Measurements from ENCODE around the gene BST2. TPM values are rescaled to one million over a fixed set of nuclear protein-coding genes. Genes with fewer than 3 reads are reported as not detected.

Gene BST2
- total and polyA plus RNA-seq, 4 donors, result 25.6 to 239 (median 123) TPM

DNA sequence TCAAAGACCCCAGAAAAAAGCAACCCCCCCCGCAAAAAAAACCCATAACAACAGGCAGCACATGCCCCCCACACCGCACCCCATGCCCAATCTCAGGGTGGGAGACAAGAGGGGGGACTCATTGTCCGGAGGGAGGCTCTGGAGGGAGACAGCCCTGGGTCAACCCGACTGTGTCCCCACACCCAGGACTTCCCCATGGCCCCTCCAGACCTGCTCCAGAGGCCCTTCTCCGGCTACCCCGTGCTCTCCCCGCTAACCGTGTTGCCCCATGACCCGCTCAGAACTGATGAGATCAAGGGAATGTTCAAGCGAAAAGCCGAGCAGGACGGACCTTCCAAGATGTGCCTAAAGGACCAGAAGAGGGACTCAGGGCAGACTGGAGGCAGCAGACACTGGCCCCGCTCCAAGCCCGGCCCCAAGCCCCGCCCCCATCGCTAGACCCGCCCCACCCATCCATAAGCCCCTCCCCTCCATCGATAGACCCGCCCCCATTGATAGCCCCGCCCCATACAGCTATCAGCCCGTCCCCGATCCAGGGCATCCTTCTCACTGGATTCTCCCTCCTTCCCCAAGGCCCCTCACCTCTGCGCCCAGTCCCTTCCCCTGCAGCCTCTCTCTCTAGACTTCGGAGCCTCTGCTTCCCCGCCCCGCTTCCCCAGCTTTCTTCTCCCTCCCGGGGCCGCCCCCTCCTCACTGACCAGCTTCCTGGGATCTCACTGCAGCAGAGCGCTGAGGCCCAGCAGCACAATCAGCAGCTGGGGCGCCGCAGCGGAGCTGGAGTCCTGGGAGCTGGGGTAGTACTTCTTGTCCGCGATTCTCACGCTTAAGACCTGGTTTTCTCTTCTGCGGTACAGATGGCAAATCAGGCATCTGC is 2.2 kb downstream of the BST2 start:
- Histone ChIP-seq H3K27me3 (ENCODE audit: control insufficient read depth in 4 of 4, insufficient read depth in 4 of 4, low read length in 3 of 4) (no peaks in the 10 kb centered on the region), H3K4me3 (ENCODE audit: low read depth in 1 of 3, low read length in 3 of 3) (peak overlapping the region in 1 of 3 donors; percentile 75), H3K27ac (ENCODE audit: low read depth in 1 of 2, low read length in 2 of 2) (no peak overlapping the region), H3K4me1 (ENCODE audit: control insufficient read depth in 4 of 4, insufficient read depth in 4 of 4, low read length in 3 of 4) (peaks cover 0 to 30% (median 21%) of the 10 kb centered on the region in 4 donors), H3K9me3 (ENCODE audit: control insufficient read depth in 4 of 4, low read length in 3 of 4) (no peaks in the 10 kb centered on the region), H3K36me3 (ENCODE audit: control insufficient read depth in 4 of 4, insufficient read depth in 3 of 4, low read depth in 1 of 4, low read length in 3 of 4) (peaks cover 0 to 10% (median 2%) of the 10 kb centered on the region in 4 donors), H3K9ac (ENCODE audit: low read depth in 1 of 2, low read length in 2 of 2) (no peak overlapping the region)
- 49% methylated on average over 36 of the region's 36 CpGs for WGBS
- TF ChIP-seq ZBTB33 (IDR thresholded peaks at IDR 0.05) (no peak), CTCF (IDR thresholded peaks at IDR 0.05; ENCODE audit: low read depth, low read length, missing input control) (no peak), FOXA1 (IDR thresholded peaks at IDR 0.05) (no peak)
- peak; percentile 75 for DNase-seq (ENCODE audit: low spot score)

DNA sequence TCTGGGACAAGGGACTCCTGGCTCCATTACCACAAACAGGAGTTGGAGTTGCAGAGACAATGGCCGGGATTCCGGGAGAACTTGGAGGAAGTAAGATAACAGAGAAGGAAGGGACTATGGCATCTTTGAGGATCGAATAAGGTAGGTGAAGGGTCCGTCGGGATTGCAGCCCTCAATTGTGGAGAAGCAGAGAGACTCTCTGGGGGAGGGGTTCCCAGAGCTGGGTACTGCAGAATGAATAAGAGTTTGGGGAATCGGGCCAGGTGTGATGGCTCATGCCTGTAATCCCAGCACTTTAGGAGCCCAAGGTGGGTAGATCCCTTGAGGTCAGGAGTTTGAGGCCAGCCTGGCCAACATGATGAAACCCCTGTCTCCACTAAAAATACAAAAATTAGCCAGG is 3.8 kb downstream of the BST2 start:
- no peak overlapping the region for H3K27ac ChIP-seq (ENCODE audit: low read depth in 1 of 2, low read length in 2 of 2)
- no peak for TF ChIP-seq HNF4G (IDR thresholded peaks at IDR 0.05)
- TF ChIP-seq RXRA (IDR thresholded peaks at IDR 0.05), result no peak
- TF ChIP-seq FOXA2 (IDR thresholded peaks at IDR 0.05), result no peak
- TF ChIP-seq CTCF (IDR thresholded peaks at IDR 0.05; ENCODE audit: low read depth, low read length, missing input control), result no peak
- no peak for TF ChIP-seq ZBTB33 (IDR thresholded peaks at IDR 0.05)
- WGBS, result 84% methylated on average over 6 of the region's 6 CpGs

More for the DNA sequence above, 3.8 kb downstream of the BST2 start:
- Histone ChIP-seq H3K9ac (ENCODE audit: low read depth in 1 of 2, low read length in 2 of 2) (no peak overlapping the region), H3K4me3 (ENCODE audit: low read depth in 1 of 3, low read length in 3 of 3) (no peak overlapping the region), H3K4me1 (ENCODE audit: control insufficient read depth in 4 of 4, insufficient read depth in 4 of 4, low read length in 3 of 4) (peaks cover 0 to 26% (median 15%) of the 10 kb centered on the region in 4 donors), H3K27me3 (ENCODE audit: control insufficient read depth in 4 of 4, insufficient read depth in 4 of 4, low read length in 3 of 4) (no peaks in the 10 kb centered on the region), H3K9me3 (ENCODE audit: control insufficient read depth in 4 of 4, low read length in 3 of 4) (no peaks in the 10 kb centered on the region), H3K36me3 (ENCODE audit: control insufficient read depth in 4 of 4, insufficient read depth in 3 of 4, low read depth in 1 of 4, low read length in 3 of 4) (peaks cover 0 to 16% (median 4%) of the 10 kb centered on the region in 4 donors)
- DNase-seq (ENCODE audit: low spot score), result no peak

Measured in liver (tissue), 9 donors.